Testis (tissue), 3 donors: ENCODE results near the gene NIPBL. TPM values are rescaled to one million over a fixed set of nuclear protein-coding genes. Genes with fewer than 3 reads are reported as not detected.

Source experiments
- DNase-seq: peaks from one replicate; pipeline ENCODE4 v3.0.0-alpha.2; 2019
- H3K27ac ChIP-seq, 2 donors: fragments of 200-600 bp; sonication (generic); one replicate each; pipeline ENCODE4 v1.5.1; 2019
- H3K27me3 ChIP-seq: fragments of 200-600 bp; sonication (generic); one replicate; pipeline ENCODE4 v1.5.1; 2019
- H3K36me3 ChIP-seq: fragments of 200-600 bp; sonication (generic); one replicate; pipeline ENCODE4 v1.5.1; 2017; ENCODE audit warnings: low read depth; ENCODE audit errors: missing control alignments
- H3K4me1 ChIP-seq: fragments of 200-600 bp; sonication (generic); one replicate; pipeline ENCODE4 v1.5.1; 2019
- H3K4me3 ChIP-seq, 2 donors: fragments of 200-600 bp; sonication (generic); one replicate each; pipeline ENCODE4 v1.5.1; 2017 to 2019
- H3K9me3 ChIP-seq: fragments of 200-600 bp; sonication (generic); one replicate; pipeline ENCODE4 v1.5.1; 2017
- POLR2A ChIP-seq: fragments of 450-650 bp; IDR thresholded peaks from one replicate; pipeline ENCODE4 v1.6.1; 2017; ENCODE audit warnings: antibody characterized with exemption, mild to moderate bottlenecking, moderate library complexity
- WGBS, 2 donors: methylation state at CpG; one replicate each; pipeline ENCODE4 v1.1.5; 2018; 5-methylcytosine and 5-hydroxymethylcytosine counted together
- intact Hi-C: fragments of 100-400 bp; cut with DNase I; formaldehyde crosslinking; loops from one replicate; pipeline ENCODE4 v1.15.1; 2023; ENCODE audit warnings: low total_unique reads
- polyA plus RNA-seq: library from polyadenylated mRNA; stranded (reverse); fragments of 350-450 nt; fragmentation: Illumina TruSeq; extraction: RNeasy Lipid Tissue Mini Kit (QIAGEN cat#74804); gene quantifications from one replicate; pipeline ENCODE4 v1.2.3, GENCODE V29; 2014; ENCODE audit warnings: low read depth, low replicate concordance; ENCODE audit not compliant: insufficient read depth
- total RNA-seq, 2 donors: library from RNA; depleted of rRNA; stranded (reverse); fragments of >200 nt; gene quantifications; one replicate each; pipeline ENCODE4 v1.2.3, GENCODE V29; 2016
- TF ChIP-seq, protein P1 (sequence below), 3 experiments: fragments of 450-650 bp in 2 of 3; fragments of 200-600 bp in 1 of 3; sonication (generic) in 1 of 3; IDR thresholded peaks; one replicate each; pipeline ENCODE4 v1.5.1; 2016 to 2019; ENCODE audit warnings: antibody characterized with exemption in 3 of 3, mild to moderate bottlenecking in 2 of 3, moderate library complexity in 1 of 3

Gene NIPBL
- total and polyA plus RNA-seq, 3 donors from 2014 or later: 13.8 to 80.2 (median 76.6) TPM

DNA sequence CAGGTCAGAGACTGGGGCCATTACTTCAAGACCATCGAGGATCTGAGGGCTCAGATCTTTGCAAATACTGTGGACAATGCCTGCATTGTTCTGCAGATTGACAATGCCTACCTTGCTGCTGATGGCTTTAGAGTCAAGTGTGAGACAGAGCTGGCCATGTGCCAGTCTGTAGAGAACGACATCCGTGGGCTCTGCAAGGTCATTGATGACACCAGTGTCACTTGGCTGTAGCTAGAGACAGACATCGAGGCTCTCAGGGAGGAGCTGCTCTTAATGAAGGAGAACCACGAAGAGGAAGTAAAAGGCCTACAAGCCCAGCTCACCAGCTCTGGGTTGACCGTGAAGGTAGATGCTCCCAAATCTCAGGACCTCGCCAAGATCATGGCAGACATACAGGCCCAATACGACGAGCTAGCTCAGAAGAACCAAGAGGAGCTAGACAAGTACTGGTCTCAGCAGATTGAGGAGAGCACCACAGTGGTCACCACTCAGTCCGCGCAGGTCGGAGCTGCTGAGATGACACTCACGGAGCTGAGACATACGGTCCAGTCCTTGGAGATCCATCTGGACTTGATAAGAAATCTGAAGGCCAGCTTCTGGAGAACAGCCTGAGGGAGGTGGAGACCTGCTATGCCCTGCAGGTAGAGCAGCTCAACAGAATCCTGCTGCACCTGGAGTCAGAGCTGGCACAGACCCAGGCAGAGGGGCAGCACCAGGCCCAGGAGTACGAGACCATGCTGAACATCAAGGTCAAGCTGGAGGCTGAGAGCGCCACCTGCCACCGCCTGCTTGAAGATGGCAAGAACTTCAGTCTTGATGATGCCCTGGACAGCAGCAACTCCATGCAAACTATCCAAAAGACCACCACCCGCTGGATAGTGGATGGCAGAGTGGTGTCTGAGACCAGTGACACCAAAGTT lies 9.3 kb downstream of the NIPBL start:
- no peak for DNase-seq
- Histone ChIP-seq H3K27me3 (no peaks in the 10 kb centered on the region), H3K27ac (no peak overlapping the region), H3K36me3 (no peaks in the 10 kb centered on the region), H3K4me3 (no peak overlapping the region), H3K9me3 (no peaks in the 10 kb centered on the region), H3K4me1 (no peaks in the 10 kb centered on the region)
- no peak for TF ChIP-seq POLR2A
- TF ChIP-seq, protein P1, sequence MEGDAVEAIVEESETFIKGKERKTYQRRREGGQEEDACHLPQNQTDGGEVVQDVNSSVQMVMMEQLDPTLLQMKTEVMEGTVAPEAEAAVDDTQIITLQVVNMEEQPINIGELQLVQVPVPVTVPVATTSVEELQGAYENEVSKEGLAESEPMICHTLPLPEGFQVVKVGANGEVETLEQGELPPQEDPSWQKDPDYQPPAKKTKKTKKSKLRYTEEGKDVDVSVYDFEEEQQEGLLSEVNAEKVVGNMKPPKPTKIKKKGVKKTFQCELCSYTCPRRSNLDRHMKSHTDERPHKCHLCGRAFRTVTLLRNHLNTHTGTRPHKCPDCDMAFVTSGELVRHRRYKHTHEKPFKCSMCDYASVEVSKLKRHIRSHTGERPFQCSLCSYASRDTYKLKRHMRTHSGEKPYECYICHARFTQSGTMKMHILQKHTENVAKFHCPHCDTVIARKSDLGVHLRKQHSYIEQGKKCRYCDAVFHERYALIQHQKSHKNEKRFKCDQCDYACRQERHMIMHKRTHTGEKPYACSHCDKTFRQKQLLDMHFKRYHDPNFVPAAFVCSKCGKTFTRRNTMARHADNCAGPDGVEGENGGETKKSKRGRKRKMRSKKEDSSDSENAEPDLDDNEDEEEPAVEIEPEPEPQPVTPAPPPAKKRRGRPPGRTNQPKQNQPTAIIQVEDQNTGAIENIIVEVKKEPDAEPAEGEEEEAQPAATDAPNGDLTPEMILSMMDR (IDR thresholded peaks at IDR 0.05): no peak
- intact Hi-C loops: no loop called here
- 88 to 89% methylated on average over 13 to 18 of the region's 18 CpGs for WGBS, 2 donors

DNA sequence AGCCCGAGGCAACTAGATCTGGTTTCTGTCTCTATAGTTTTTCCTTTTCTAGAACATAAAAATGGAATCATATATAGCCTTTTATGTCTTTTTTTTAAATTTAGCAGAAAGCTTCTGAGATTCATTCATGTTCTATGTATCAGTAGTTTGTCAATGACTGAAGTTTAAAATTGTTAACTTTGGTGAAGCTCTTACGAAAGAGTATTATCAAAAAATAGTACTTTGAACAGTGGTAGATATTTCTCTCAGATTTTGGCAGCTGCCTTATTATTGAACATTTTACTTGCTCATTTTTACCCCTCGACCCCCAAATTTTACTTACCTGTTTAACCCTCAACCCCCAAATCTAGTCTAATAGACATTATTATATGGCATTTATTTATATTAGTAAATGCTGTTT lies 10.2 kb downstream of the NIPBL start:
- no peak for TF ChIP-seq POLR2A
- TF ChIP-seq, protein P1 (IDR thresholded peaks at IDR 0.05): no peak
- WGBS, 2 donors: 80 to 91% methylated on average over 3 of the region's 3 CpGs

DNA sequence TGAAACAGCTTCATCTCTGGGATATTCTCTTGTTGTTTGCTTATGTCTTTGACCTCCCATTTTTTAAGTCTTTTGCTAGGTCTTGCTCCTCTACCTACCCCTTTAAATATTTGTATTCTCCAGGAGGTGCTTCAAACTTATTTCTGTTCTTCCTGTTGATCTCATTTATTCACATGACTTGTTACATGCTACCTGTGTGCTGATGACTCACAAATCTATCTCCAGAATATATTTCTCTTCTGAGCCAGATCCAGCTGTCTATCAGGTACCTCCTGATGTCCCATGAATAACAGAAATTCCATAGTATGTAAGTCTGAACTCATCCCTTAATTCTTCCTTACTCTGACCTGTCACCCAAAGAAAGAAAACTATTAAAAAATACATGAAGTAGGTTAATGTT lies 11.0 kb downstream of the NIPBL start:
- intact Hi-C loops: no loop called here
- DNase-seq: no peak
- Histone ChIP-seq H3K4me3 (no peak overlapping the region), H3K27ac (no peak overlapping the region), H3K4me1 (no peaks in the 10 kb centered on the region), H3K27me3 (no peaks in the 10 kb centered on the region), H3K36me3 (no peaks in the 10 kb centered on the region), H3K9me3 (no peaks in the 10 kb centered on the region)
- no peak for TF ChIP-seq POLR2A
- TF ChIP-seq, protein P1 (IDR thresholded peaks at IDR 0.05): no peak

More for the DNA sequence above, 10.2 kb downstream of the NIPBL start:
- H3K4me1 ChIP-seq: no peaks in the 10 kb centered on the region
- intact Hi-C loops: no loop called here
- DNase-seq: no peak
- H3K36me3 ChIP-seq: no peaks in the 10 kb centered on the region
- H3K27me3 ChIP-seq: no peaks in the 10 kb centered on the region
- H3K9me3 ChIP-seq: no peaks in the 10 kb centered on the region
- no peak overlapping the region for H3K4me3 ChIP-seq
- no peak overlapping the region for H3K27ac ChIP-seq

DNA sequence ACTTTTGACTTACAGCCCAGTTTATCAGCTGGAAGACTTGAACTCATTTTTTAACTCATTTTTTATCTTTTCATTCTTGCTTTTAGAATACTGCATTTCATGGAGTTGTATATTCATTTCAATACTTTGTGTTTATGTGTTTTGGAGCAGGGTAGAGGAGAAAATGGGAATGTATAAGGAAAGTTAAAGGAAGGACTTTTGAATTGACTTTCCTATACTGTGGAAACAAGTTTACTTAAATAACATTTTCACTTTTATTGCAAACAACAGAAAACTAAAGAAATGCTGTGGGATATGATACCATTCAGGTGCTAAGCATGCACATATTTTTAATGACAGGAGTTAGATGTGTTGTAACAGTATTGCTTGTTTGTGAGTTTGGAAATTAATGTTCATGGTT lies 11.7 kb downstream of the NIPBL start:
- H3K9me3 ChIP-seq: no peaks in the 10 kb centered on the region
- no peak overlapping the region for H3K27ac ChIP-seq
- DNase-seq: no peak
- intact Hi-C loops: no loop called here
- H3K27me3 ChIP-seq: no peaks in the 10 kb centered on the region
- H3K36me3 ChIP-seq: no peaks in the 10 kb centered on the region
- H3K4me3 ChIP-seq: no peak overlapping the region
- TF ChIP-seq POLR2A: no peak
- TF ChIP-seq, protein P1 (IDR thresholded peaks at IDR 0.05): no peak
- no peaks in the 10 kb centered on the region for H3K4me1 ChIP-seq

DNA sequence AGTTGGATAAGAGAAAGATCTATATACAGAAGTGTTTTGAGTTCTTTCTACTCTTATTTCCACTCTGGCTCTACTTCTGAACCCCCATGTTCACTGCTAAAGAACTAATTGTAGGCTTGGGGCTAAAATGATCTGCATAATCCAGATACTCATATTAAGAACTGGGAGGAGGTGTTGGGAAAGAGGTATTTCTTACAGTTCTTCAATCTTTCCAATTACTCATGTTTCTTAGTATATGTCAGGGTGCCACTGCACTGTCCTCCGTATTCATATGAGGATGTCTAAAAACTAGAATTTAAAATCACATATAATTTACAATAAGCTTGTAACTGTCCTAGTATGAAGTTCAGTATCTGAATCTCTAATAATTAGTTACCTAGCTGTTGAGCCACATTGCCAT lies 12.7 kb downstream of the NIPBL start:
- no peaks in the 10 kb centered on the region for H3K27me3 ChIP-seq
- H3K4me1 ChIP-seq: no peaks in the 10 kb centered on the region
- intact Hi-C loops: no loop called here
- no peak for DNase-seq
- no peak overlapping the region for H3K4me3 ChIP-seq
- no peaks in the 10 kb centered on the region for H3K9me3 ChIP-seq
- no peak for TF ChIP-seq POLR2A
- TF ChIP-seq, protein P1 (IDR thresholded peaks at IDR 0.05): no peak
- no peaks in the 10 kb centered on the region for H3K36me3 ChIP-seq
- 92 to 93% methylated on average over 1 of the region's 1 CpG for WGBS, 2 donors
- no peak overlapping the region for H3K27ac ChIP-seq
